ENCODE data around the gene AGPAT3. TPM values are rescaled to one million over a fixed set of nuclear protein-coding genes. Genes with fewer than 3 reads are reported as not detected.

Gene AGPAT3
- total RNA-seq, 1 donor from 2014 or later, result 34.4 TPM

- no peak for DNase-seq (ENCODE audit: low read depth in 2 of 2)
Observed at GRCh38 chr21:44018813-44019567, 154.0 kb downstream of the AGPAT3 start.

- DNase-seq (ENCODE audit: low read depth in 2 of 2), result no peak
Observed at GRCh38 chr21:44019568-44019958, 154.5 kb downstream of the AGPAT3 start.

- DNase-seq (ENCODE audit: low read depth in 2 of 2), result no peak
Observed at GRCh38 chr21:44020551-44020950, 155.5 kb downstream of the AGPAT3 start.

- DNase-seq (ENCODE audit: low read depth in 2 of 2), result no peak
Observed at GRCh38 chr21:44021064-44021463, 156.0 kb downstream of the AGPAT3 start.

GRCh38 chr21:44024257-44024656 is 159.2 kb downstream of the AGPAT3 start:
- no peak for DNase-seq (ENCODE audit: low read depth in 2 of 2)

- peak; percentile 32 to 56 for DNase-seq (ENCODE audit: low read depth in 2 of 2)
Observed at GRCh38 chr21:44024887-44025353, 159.9 kb downstream of the AGPAT3 start.

- DNase-seq (ENCODE audit: low read depth in 2 of 2), result no peak
Observed at GRCh38 chr21:44027607-44028286, 162.7 kb downstream of the AGPAT3 start.

GRCh38 chr21:44028287-44028659 is 163.2 kb downstream of the AGPAT3 start:
- DNase-seq (ENCODE audit: low read depth in 2 of 2), result no peak

- DNase-seq (ENCODE audit: low read depth in 2 of 2), result no peak
Observed at GRCh38 chr21:44029460-44030087, 164.6 kb downstream of the AGPAT3 start.

- DNase-seq (ENCODE audit: low read depth in 2 of 2), result no peak
Observed at GRCh38 chr21:44035244-44035643, 170.2 kb downstream of the AGPAT3 start.

Other genes starting within 250 kb of the AGPAT3 start
- 0.26 and 0.38 TPM in 2 replicates for gene HSF2BP, start 205.7 kb upstream of the AGPAT3 start, total RNA-seq
- 22.1 and 25.2 TPM in 2 replicates for gene RRP1B, start 205.7 kb upstream of the AGPAT3 start, total RNA-seq
- 20.5 and 35.5 TPM in 2 replicates for gene PDXK, start 146.1 kb upstream of the AGPAT3 start, total RNA-seq
- gene CSTB, start 88.9 kb upstream of the AGPAT3 start, total RNA-seq, result 15.4 and 17.6 TPM in 2 replicates
- gene RRP1, start 75.6 kb upstream of the AGPAT3 start, total RNA-seq, result 12.6 and 15.6 TPM in 2 replicates
- 16.7 and 23.5 TPM in 2 replicates for gene TRAPPC10, start 147.1 kb downstream of the AGPAT3 start, total RNA-seq
- gene PWP2, start 242.2 kb downstream of the AGPAT3 start, total RNA-seq, result 8.5 and 13.1 TPM in 2 replicates

Measured in dermis microvascular lymphatic vessel endothelial cell (primary cell).